Stimulated activated CD8-positive, alpha-beta memory T cell treated with anti-CD3 and anti-CD28 coated beads, Interleukin-12 subunit alpha, Interleukin-12 subunit beta, amount 100 ng/mL, for 24 hours (primary cell): ENCODE data around the gene CREB3L2.
"Not testable (repeated sequence)": the region's sequence is repeated elsewhere in the genome, so short reads cannot be mapped to it uniquely, and the experiment has no call there.

Experiments used
- DNase-seq: peaks from one replicate; pipeline ENCODE4 v3.0.0-alpha.2; 2020; ENCODE audit errors: extremely low read depth

CREB3L2 gene

DNA sequence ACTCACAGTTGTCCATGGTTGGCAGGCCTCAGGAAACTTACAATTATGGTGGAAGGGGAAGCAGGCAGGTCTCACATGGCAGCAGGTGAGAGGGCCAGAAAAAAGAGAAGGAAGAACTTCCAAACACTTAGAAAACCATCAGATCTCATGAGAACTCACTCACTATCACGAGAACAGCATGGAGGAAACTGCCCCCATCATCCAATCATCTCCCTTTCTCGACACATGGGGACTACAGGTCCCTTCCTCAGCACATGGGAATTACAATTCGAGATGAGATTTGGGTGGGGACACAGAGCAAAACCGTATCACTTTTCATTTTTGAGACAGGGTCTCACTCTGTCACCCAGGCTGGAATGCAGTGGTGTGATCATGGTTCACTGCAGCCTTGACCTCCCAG is 12.3 kb upstream of the CREB3L2 start:
- not testable (repeated sequence) for DNase-seq

DNA sequence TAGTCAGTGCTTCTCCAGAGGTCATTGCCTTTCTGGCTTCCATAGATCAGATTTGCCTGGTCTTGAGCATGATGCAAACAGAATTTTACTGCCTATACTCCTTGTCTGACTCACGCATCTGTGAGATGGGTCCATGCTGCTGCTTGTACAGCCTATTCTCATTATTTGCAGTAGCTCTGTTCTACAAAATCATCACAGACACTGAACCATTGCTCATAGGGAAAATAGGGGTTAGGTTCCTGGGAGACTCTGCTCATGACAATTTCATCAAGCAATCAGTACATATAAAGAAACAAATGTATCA is 7.4 kb upstream of the CREB3L2 start:
- no peak for DNase-seq

DNA sequence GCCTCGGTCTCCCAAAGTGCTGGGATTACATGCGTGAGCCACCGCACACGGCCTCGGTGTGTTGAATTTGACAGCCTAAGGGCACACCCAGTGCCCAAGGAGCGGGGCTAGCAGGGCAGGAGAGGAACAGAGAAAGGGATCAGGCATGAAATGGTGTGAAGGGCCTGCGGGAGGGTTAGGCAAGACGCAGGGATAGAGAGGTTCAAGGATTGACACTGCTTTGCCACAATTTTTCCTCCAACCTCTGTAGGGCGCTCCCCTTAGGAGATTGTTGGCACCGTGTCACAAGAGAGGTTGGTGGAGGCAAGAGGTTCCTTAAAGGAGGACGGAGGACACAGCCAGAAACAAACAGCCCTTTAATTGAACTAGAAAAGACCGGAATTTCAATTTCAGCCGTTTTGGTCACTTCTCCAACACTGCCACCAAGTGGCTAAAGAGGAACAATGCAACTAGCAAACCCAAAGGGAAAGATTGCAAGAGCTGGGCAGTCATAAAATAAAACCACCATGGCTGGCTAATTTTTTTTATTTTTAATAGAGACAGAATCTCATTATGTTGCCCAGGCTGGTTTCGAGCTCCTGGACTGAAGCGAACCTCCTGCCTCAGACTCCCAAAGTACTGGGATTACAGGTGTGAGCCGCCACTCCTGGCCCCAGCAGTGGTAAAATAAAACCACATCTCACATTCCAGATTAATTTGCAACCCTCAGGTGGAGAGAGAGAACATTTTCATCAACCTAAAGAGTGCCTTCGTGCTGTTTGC is 6.9 kb upstream of the CREB3L2 start:
- DNase-seq: no peak

GRCh38 chr7:138008019-138008587 is 6.2 kb upstream of the CREB3L2 start:
- DNase-seq: no peak

GRCh38 chr7:138006106-138006505 is 4.2 kb upstream of the CREB3L2 start:
- DNase-seq: no peak

GRCh38 chr7:138004936-138005335 is 3.0 kb upstream of the CREB3L2 start:
- no peak for DNase-seq

DNA sequence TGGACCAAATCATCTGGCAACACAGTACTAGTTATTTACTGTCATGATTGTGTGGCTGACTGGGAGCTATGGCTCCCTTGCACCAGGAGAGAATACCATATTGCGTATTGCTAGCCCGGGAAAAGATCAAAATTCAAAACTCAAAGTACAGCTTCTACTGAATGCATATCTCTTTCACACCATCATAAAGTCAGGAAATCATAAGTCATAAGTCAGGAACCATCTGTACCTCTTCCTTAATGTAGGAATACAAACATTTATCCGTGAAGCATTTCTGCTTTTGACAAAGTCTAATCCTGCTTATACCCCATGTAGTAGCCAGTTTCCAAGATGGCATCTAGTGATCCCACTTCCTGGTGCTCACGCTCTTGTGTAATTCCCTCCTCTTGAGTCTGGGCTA is 2.2 kb upstream of the CREB3L2 start:
- no peak for DNase-seq

DNA sequence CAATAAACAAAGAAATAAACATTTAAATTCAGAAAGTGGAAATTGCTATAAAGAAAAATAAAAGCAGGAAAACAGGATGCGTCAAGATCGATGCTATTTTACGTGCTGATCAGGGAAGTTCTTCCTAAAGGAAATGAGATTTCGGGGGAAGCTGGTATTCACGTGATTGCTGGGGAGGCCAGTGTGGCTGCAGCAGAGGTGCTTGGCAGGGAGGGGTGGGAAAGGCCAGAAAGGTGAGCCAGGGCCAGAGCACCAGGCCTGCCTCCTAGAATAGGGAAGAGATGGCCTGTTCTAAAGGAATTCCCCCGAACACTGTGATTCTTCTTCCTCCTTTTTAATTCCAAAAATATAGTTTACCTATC is 923 bp upstream of the CREB3L2 start:
- no peak for DNase-seq

GRCh38 chr7:138002096-138002827 is 376 bp upstream of the CREB3L2 start:
- DNase-seq: peak; percentile 92

DNA sequence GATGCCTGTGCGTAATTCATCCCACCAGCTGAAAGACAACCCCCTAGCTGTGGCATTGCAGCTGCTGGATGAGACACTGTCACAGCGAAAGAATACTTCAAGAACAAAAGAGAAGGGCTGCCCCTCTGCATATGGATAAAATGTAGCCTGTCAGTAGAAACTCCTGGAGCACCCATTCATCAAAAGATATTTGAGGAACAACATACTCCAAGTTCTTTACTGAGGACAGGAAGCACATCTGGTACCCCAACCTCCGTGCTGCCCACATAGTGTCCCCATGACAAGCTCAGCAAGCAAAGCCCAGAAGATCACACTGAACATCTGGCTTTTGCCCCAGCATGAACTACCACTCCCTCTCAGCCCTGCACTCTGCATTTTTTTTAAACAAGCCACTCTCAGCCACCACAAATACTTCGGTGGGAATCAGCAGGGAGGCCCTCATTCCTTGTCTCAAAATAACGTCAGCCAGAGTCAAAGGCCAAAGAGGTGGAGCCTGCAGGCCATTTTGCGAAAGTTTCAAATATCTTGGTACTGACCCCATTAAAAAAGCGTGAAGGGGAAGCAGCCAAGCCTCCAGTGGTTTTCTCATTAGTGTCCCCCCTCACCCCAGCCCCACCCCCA is 1.7 kb downstream of the CREB3L2 start:
- DNase-seq: no peak

GRCh38 chr7:137999496-138000080 is 2.3 kb downstream of the CREB3L2 start:
- DNase-seq: no peak

DNA sequence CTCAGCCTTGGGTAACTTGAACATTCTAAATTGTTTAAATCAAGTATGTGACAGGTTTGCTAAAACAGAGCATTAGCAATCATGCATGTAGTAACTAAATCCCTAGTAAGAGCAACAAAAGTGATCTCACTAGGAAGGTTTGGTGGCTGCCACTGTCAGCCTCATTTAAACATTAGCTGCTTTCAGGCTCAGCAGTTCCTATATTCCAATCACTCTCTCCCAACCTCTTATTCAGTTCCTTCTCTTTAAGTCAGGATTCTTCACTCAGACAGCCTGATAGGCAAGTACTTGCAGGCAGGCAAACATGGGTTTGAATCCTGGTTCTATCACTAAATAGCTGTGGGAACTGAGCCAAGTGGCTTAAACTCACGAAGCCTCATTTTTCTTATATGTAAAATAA is 3.6 kb downstream of the CREB3L2 start:
- no peak for DNase-seq

GRCh38 chr7:137996871-137997270 is 5.0 kb downstream of the CREB3L2 start:
- no peak for DNase-seq

DNA sequence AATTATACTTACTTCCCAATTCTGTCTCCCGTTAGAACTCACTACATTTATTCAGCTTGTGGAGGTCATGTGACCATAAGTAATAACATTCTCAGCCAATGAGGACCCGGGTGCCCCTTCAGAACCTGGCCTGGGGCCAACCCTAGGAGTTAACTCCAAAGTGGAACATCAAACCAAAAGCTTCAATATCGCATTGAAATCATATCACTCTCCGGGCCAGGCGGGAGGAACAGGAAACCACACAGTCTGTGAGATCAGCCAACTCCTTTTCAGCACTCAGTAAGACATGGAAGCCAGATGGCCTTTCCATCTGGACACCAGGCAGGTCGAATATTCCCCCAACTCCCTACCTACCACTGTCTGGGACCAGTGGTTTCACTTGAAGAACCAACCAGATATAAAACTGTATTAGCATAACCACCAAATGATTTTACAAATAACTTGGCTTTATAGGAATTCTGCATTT is 5.5 kb downstream of the CREB3L2 start:
- DNase-seq: no peak

DNA sequence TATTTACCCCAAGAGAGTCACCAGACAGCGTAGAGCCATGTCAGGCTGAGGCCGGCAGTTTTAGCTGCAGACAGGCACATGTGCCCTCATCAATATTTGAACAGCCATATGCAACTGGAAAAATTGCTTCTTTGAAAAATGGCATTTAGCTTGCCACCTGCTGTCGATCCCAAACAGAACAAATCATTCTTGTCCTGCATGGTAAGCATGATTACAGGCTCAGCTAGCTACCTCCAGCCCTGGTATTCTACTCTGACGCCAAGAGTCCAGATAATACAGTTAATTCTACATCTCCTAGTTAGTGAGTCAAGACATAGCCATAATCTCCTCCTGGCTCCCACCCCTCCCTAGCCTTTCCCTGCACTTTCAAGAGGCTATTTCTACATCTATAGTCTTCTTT is 7.7 kb downstream of the CREB3L2 start:
- DNase-seq: no peak

- DNase-seq: no peak
Observed at GRCh38 chr7:137993395-137993743, 8.5 kb downstream of the CREB3L2 start.

GRCh38 chr7:137992550-137993394 is 9.1 kb downstream of the CREB3L2 start:
- DNase-seq: no peak

DNA sequence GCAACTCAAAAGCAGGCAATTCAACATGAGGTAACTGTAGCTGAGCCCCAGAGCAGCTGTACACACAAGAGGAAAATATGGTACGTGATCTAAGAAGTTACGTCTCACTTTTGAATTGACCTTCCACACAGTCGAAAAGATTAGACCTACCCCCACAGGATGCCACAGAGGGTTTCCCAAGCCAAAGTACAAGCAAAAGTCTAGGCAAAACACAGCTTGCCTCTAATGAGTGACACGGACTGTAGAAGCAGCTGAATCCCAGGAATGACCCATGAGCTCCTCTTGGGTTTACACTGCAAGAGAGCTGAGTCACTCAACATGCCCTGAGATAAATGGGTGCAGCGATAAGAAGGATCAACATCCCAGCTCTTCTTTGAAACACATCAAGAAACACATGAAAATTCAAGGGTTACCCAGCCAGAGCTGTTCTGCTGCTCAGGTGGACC is 9.8 kb downstream of the CREB3L2 start:
- DNase-seq: no peak

DNA sequence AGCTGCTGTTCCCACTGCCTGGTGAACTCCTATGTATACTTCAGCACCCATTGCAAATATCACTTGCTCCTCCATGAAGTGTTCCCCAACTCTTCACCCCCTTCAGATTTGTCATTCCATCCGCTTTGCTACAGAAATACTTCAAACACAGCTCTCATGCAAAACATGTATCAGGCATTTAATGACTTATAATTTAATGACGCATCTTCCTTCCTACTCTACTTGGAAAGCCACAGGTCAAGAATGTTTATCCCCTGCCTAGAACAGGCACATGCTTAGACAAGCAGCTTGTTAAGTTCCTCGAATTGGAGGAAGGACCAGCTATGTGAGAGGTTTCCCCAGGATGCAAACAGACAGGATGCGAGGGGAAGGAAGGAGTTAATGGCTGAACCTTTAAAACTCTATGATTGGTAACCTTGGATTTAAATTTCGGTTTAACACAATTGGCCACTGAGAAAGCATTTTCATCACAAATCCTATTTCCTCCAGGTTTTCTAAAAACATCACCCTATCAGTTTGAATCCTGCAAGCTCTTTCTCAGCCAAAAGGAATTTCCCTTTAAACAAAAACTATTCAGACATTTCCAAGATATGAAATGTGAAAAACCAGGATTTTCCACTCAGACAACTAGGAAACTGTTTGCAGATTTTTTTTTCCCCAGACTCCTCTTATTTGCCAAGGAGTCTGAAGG is 11.5 kb downstream of the CREB3L2 start:
- DNase-seq: no peak

DNA sequence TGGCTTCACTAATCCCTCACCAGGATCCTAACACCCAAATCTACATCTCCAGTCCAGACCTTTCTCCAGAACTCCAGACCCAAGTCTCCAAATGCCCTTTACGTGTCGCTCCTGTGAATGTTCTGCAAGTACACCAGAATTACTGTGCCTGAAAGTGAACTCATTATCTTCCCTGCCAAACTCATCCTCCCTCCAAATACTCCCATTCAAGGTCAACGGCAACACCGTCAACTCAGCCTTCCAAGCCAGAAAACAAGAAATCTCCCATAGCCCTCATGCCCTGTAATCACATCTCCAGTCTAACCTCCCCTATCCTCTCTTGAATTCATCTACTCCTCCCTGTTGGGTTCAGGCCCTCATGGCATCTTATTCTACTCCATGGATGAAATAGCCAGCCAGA is 12.3 kb downstream of the CREB3L2 start:
- DNase-seq: no peak

GRCh38 chr7:137989094-137989493 is 12.8 kb downstream of the CREB3L2 start:
- DNase-seq: no peak
